Measurements from ENCODE around the gene FAM171A1.

DNA sequence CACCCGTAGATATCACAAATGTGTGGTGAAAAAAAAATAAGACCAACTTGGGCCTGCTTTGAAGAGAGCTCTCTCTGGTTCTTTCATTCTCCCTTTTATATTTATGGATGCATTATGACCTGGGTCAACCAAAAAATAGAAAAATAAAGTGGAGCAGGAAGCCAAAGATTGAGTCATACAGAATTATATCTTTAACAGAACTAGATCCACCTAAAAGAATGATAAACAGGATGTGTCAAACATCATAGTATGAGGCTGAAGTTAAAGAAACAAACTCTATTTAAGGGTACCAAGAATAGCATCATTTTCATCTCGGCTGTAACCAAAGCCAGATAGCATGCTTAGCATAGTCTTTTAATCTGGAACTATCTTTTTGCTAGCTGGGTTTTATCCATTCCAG, 173.8 kb downstream of the FAM171A1 start:
- TF ChIP-seq GATA2 (IDR thresholded peaks at IDR 0.05; ENCODE audit: low read depth, low read length), result no peak
- no peak for TF ChIP-seq GATA3 (IDR thresholded peaks at IDR 0.05; ENCODE audit: low read depth, low read length)
